Prostate gland (tissue), 2 donors: ENCODE measurements around the gene GPR84. TPM values are rescaled to one million over a fixed set of nuclear protein-coding genes. Genes with fewer than 3 reads are reported as not detected.
"Not testable (repeated sequence)": the region's sequence is repeated elsewhere in the genome, so short reads cannot be mapped to it uniquely, and the experiment has no call there.

ENCODE experiments used
- DNase-seq: peaks from one replicate; pipeline ENCODE4 v3.0.0-alpha.2; 2019; ENCODE audit warnings: low spot score
- H3K27ac ChIP-seq, 2 donors: fragments of 200-600 bp; sonication (generic); 2 replicates each; pipeline ENCODE4 v1.5.1; 2017 to 2019
- H3K27me3 ChIP-seq: fragments of 200-600 bp; sonication (generic); replicated peaks from 2 replicates; pipeline ENCODE4 v1.5.1; 2019; ENCODE audit not compliant: insufficient read depth
- H3K36me3 ChIP-seq, 2 donors: fragments of 200-600 bp; sonication (generic); 1 replicate in 1 of 2; 2 replicates in 1 of 2; pipeline versions ENCODE4 v1.5.1 to v1.8.1; 2017 to 2019
- H3K4me1 ChIP-seq: fragments of 200-600 bp; sonication (generic); replicated peaks from 2 replicates; pipeline ENCODE4 v1.5.1; 2019
- H3K4me3 ChIP-seq, 2 donors: fragments of 200-600 bp; sonication (generic); 2 replicates each; pipeline ENCODE4 v1.5.1; 2017 to 2019
- H3K9me3 ChIP-seq: fragments of 200-600 bp; sonication (generic); 2 replicates; pipeline ENCODE4 v1.5.1; 2017
- POLR2A ChIP-seq: fragments of 450-650 bp; IDR thresholded peaks from one replicate; pipeline ENCODE4 v1.6.1; 2016; ENCODE audit warnings: antibody characterized with exemption, mild to moderate bottlenecking
- POLR2AphosphoS5 ChIP-seq: sonication (generic); formaldehyde crosslinking; IDR thresholded peaks from one replicate; pipeline ENCODE4 v1.6.1; 2017; ENCODE audit warnings: antibody characterized with exemption
- WGBS: methylation state at CpG from one replicate; pipeline ENCODE4 v1.1.5; 2018; 5-methylcytosine and 5-hydroxymethylcytosine counted together
- intact Hi-C: fragments of 100-400 bp; cut with DNase I; formaldehyde crosslinking; loops from one replicate; pipeline ENCODE4 v1.14.2; 2022
- total RNA-seq, 2 donors: library from RNA; depleted of rRNA; stranded (reverse); fragments of >200 nt; gene quantifications; one replicate each; pipeline ENCODE4 v1.1.0, GENCODE V29; 2016
- TF ChIP-seq, protein P1 (sequence below), 4 experiments: fragments of 200-600 bp in 2 of 4; fragments of 450-650 bp in 2 of 4; sonication (generic) in 2 of 4; IDR thresholded peaks; 1 replicate in 3 of 4; 2 replicates in 1 of 4; pipeline ENCODE4 v1.5.1; 2016 to 2019; ENCODE audit warnings: antibody characterized with exemption in 4 of 4, mild to moderate bottlenecking in 2 of 4, moderate library complexity in 2 of 4

GPR84 gene
- total RNA-seq, 2 donors from 2014 or later: 0.97 TPM; not detected in 1

DNA sequence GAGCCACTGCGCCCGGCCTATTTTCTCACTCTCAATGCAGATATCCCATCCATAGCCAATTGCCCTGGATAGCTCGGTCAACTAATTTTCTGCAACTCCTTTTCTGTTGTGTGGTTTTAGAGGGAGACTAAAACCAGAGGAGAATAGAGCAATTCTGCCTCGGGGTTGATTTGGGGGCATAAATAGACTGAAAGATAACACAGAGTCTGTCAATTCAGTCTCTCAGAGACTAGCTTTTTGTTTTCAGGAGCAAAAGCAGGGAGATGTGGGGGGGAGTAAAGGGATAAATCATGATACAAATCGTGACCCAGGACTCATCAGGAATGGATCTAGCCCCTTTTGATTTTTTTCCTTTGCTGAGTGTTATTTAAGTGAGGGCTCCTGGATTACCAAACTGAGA is 32.8 kb downstream of the GPR84 start:
- WGBS: 83% methylated on average over 5 of the region's 5 CpGs
- no peaks in the 10 kb centered on the region for H3K9me3 ChIP-seq

GRCh38 chr12:54330442-54330841 is 33.8 kb downstream of the GPR84 start:
- WGBS: 66% methylated on average over 3 of the region's 3 CpGs
- TF ChIP-seq, protein P1, sequence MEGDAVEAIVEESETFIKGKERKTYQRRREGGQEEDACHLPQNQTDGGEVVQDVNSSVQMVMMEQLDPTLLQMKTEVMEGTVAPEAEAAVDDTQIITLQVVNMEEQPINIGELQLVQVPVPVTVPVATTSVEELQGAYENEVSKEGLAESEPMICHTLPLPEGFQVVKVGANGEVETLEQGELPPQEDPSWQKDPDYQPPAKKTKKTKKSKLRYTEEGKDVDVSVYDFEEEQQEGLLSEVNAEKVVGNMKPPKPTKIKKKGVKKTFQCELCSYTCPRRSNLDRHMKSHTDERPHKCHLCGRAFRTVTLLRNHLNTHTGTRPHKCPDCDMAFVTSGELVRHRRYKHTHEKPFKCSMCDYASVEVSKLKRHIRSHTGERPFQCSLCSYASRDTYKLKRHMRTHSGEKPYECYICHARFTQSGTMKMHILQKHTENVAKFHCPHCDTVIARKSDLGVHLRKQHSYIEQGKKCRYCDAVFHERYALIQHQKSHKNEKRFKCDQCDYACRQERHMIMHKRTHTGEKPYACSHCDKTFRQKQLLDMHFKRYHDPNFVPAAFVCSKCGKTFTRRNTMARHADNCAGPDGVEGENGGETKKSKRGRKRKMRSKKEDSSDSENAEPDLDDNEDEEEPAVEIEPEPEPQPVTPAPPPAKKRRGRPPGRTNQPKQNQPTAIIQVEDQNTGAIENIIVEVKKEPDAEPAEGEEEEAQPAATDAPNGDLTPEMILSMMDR (IDR thresholded peaks at IDR 0.05): no peak
- TF ChIP-seq POLR2A: no peak
- no peak for TF ChIP-seq POLR2AphosphoS5
- Histone ChIP-seq H3K27me3 (no peaks in the 10 kb centered on the region), H3K36me3 (no peaks in the 10 kb centered on the region), H3K9me3 (no peaks in the 10 kb centered on the region), H3K4me3 (no peak overlapping the region), H3K27ac (no peak overlapping the region), H3K4me1 (no peaks in the 10 kb centered on the region)
- intact Hi-C loops: no loop called here
- DNase-seq: no peak

More for the DNA sequence above, 32.8 kb downstream of the GPR84 start:
- H3K4me3 ChIP-seq: no peak overlapping the region
- intact Hi-C loops: no loop called here
- TF ChIP-seq POLR2A (no peak), POLR2AphosphoS5 (no peak)
- no peak overlapping the region for H3K27ac ChIP-seq
- no peaks in the 10 kb centered on the region for H3K4me1 ChIP-seq
- no peaks in the 10 kb centered on the region for H3K27me3 ChIP-seq
- no peak for DNase-seq
- H3K36me3 ChIP-seq: no peaks in the 10 kb centered on the region

GRCh38 chr12:54329759-54330158 is 34.5 kb downstream of the GPR84 start:
- Histone ChIP-seq H3K4me1 (no peaks in the 10 kb centered on the region), H3K9me3 (no peaks in the 10 kb centered on the region), H3K27me3 (no peaks in the 10 kb centered on the region), H3K27ac (no peak overlapping the region), H3K36me3 (no peaks in the 10 kb centered on the region), H3K4me3 (no peak overlapping the region)
- intact Hi-C loops: loop anchor here (5.0 kb wide), 2 partner anchors 33 to 47 kb away; partner anchors contain the start of genes CBX5, GPR84 and HNRNPA1
- DNase-seq: no peak
- 45% methylated on average over 5 of the region's 5 CpGs for WGBS
- no peak for TF ChIP-seq POLR2AphosphoS5
- TF ChIP-seq POLR2A: no peak

DNA sequence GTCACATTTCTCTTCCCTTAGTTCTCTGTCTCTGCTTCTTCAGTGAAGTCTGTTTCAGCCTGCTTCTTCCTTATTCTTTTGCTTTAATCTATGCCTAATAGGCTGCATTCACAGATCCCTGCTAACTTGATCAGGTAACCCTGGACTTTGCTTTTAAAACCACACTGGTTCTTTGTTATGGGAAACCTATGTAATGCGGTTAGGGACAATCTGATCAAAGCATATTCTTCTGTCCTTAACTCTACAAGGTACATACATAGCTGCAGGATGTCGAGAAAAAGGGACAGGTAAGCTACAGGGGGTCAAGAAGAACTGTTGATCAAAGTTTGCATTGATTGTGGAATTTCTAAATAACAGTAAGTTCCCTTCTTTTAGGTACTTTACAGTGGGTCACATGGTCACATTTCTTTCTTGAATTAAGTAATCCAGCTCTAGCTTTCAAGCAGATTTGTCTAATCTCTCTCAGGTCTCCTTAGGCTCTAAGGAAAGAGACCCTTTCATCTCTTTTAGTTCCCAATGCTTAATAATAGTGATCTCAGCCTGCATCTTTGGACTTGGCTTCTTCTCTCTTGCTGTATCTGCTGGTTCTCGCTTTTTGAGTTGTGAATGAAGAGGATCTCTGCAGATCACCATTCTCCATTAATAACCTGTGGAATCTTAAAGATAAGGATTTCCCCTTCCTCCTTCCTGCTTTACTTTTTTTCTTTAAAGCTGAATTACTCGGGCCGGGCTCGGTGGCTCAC is 35.5 kb downstream of the GPR84 start:
- WGBS: 67% methylated on average over 6 of the region's 6 CpGs
- Histone ChIP-seq H3K4me1 (no peaks in the 10 kb centered on the region), H3K4me3 (no peak overlapping the region), H3K9me3 (no peaks in the 10 kb centered on the region), H3K36me3 (no peaks in the 10 kb centered on the region), H3K27ac (no peak overlapping the region), H3K27me3 (no peaks in the 10 kb centered on the region)
- intact Hi-C loops: loop anchor here (5.0 kb wide), 2 partner anchors 34 to 46 kb away; partner anchors contain the start of genes CBX5, GPR84 and HNRNPA1
- TF ChIP-seq POLR2AphosphoS5 (no peak), POLR2A (no peak)
- TF ChIP-seq, protein P1 (IDR thresholded peaks at IDR 0.05): no peak
- no peak for DNase-seq

- 40% methylated on average over 22 of the region's 22 CpGs for WGBS
- not testable (repeated sequence) for H3K36me3 ChIP-seq, DNase-seq, H3K9me3 ChIP-seq, H3K27me3 ChIP-seq, H3K4me1 ChIP-seq
- peak overlapping the region; percentile 70 to 72 for H3K4me3 ChIP-seq
- peak overlapping the region; percentile 83 to 88 for H3K27ac ChIP-seq
- intact Hi-C loops: loop anchor here (5.0 kb wide), 2 partner anchors 37 to 43 kb away; partner anchors contain the start of genes CBX5, GPR84 and HNRNPA1
These were observed 38.7 kb downstream of the GPR84 start for GRCh38 chr12:54325442-54326109.

DNA sequence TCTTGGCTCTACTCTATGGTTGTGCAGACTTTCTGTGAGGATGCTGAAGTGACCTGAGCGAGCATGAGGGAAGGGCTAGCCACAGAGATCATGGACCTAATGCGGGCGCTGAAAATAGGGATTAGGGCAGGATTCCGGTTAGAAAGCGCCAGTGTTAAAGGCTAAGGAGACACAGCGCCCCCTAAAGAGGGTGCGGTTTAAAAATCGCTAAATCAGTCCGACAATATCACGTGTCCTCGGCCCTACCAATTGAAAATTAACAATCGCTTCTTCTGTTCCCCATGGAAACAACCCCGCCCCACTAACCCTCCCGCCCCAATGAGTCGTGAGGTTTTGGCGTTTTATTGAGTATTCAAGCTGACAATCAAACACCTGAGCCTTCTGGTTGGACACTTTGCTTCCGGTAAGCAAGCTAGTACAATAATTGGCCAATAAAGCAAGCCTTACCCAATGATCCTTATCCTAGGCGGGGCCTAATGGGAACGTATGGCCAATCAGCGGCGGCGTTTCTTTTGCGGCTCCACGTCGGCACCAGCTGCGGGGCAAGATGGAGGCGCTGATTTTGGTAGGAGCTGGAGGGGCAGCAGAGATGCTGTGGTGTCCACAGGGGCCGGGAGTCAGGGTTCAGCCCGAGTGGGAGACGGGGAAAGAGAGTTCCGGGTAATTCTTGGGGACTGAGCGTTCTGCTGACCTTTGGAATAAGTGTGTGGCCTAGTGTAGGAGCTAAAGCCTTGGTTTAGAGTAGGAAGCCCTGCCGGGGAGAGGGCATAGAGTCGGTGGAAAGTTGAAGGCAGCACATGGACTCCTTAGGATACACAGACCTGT is 39.5 kb downstream of the GPR84 start, which contains the start of gene COPZ1:
Gene COPZ1 (plus strand): TSS at position 515 of the 825 bp plus-strand sequence. CDS start 33 bp downstream, at position 548.
- 2% methylated on average over 34 of the region's 34 CpGs for WGBS
- Histone ChIP-seq H3K36me3 (no peaks in the 10 kb centered on the region), H3K27ac (peak within 1 kb of the TSS; percentile 83 to 88), H3K4me3 (peak within 1 kb of the TSS; percentile 70 to 72), H3K9me3 (no peaks in the 10 kb centered on the region), H3K4me1 (no peaks in the 10 kb centered on the region), H3K27me3 (no peaks in the 10 kb centered on the region)
- TF ChIP-seq, protein P1 (IDR thresholded peaks at IDR 0.05): peak; percentile 58 to 81 (median 71)
- TF ChIP-seq POLR2A (peak; percentile 80), POLR2AphosphoS5 (peak; percentile 93)
- intact Hi-C loops: loop anchor here (5.0 kb wide), 3 partner anchors 37 to 108 kb away; partner anchors contain the start of genes CBX5, GPR84 and HNRNPA1
- DNase-seq: peak; percentile 97
